ENCODE measurements around the gene PTPN18.

Gene PTPN18

DNA sequence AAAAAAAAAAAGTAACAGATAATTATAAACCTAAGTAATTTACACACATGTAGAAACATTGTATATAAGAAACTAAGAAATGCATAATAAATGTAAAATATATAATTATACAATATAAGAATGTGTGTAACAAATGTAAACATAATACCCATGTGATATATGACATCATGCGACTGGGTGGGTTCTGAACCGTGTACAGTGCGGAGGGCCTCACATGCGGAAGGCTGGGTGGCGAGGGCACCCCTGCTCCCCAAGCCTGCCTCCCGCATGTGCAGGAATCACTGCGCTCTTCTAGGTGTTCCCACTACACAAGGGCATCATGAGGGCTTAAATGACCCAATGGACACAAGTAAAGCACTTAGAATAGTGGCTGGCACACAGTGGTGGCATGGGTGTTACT, 2.0 kb downstream of the PTPN18 start:
- TF ChIP-seq, protein P1, sequence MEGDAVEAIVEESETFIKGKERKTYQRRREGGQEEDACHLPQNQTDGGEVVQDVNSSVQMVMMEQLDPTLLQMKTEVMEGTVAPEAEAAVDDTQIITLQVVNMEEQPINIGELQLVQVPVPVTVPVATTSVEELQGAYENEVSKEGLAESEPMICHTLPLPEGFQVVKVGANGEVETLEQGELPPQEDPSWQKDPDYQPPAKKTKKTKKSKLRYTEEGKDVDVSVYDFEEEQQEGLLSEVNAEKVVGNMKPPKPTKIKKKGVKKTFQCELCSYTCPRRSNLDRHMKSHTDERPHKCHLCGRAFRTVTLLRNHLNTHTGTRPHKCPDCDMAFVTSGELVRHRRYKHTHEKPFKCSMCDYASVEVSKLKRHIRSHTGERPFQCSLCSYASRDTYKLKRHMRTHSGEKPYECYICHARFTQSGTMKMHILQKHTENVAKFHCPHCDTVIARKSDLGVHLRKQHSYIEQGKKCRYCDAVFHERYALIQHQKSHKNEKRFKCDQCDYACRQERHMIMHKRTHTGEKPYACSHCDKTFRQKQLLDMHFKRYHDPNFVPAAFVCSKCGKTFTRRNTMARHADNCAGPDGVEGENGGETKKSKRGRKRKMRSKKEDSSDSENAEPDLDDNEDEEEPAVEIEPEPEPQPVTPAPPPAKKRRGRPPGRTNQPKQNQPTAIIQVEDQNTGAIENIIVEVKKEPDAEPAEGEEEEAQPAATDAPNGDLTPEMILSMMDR (conservative IDR thresholded peaks at IDR 0.05) = no peak
- H3K27ac ChIP-seq = no peak overlapping the region

DNA sequence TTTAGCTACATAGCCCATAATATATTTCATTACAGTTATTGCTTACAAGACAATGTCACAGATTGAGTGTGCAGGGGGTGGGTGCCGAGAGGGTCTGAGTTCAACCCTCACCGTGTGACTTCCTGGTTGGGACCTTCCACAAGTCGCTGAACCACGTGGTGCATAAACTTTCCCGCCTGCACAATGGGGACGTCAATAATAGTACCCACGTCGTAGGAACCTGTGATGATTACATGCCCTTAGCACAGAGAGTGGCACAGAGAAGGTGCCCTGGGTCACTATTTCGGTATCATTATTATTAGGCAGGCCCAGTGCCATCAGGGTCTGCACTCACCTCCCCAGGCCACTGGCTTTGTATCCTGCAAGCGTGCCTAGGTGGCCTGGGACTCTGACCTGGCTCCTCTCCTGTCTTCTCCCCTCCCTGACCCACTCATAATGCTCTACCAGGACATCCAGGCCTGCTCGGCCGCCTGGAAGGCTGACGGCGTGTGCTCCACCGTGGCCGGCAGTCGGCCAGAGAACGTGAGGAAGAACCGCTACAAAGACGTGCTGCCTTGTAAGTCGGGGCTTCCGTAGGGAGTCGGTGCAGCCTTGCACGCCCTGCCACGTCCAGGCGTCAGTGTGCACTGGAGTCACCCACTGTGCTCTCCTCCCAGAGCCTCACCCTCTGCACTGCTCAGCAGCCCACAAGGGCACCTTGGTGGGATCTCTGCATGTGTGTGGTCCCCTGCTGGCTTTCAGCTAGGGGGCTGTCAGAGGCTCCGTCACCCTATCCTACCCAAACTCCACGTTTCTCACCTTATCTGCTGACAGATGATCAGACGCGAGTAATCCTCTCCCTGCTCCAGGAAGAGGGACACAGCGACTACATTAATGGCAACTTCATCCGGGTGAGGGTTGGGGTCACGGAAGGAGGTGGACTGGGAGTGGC, 2.8 kb downstream of the PTPN18 start:
- H3K27ac ChIP-seq = no peak overlapping the region
- TF ChIP-seq, protein P1 (conservative IDR thresholded peaks at IDR 0.05) = no peak

DNA sequence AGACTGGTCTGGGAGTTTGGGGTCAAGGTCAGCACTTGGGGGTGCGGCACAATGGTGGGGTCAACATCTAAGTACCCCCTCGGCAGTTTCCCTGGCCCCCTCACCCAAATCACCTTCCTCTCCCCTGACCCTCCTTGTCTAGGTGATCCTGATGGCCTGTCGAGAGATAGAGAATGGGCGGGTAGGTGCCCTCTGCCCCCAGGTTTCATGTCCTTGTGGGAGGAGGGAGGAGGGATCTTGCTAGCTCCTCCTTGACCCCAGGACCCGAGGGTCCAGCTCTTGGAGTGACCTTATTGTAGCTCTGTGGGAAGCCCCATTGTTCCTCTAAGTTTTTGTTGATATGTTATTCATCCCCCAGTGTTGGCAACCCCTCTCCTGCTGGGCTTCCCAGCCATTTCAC, 3.6 kb downstream of the PTPN18 start:
- H3K27ac ChIP-seq = no peak overlapping the region
- TF ChIP-seq, protein P1 (conservative IDR thresholded peaks at IDR 0.05) = no peak

DNA sequence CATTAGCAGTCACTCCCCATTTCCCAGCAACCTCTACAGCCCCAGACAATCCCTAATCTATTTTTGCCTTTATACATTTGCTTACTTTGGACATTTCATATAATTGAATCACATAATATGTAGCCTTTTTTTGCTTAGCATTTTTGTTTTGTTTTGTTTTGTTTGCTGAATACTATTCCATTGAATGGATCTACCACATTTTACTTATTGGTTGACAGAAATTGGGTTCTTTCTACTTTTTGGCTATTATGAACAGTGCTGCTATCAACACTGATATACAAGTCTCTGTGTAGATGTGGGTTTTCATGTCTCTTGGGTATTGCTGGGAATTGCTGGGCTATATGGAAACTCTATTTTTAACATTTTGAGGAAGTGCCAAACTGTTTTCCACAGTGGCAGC, 7.6 kb downstream of the PTPN18 start:
- TF ChIP-seq, protein P1 (conservative IDR thresholded peaks at IDR 0.05) = no peak
- no peak overlapping the region for H3K27ac ChIP-seq

DNA sequence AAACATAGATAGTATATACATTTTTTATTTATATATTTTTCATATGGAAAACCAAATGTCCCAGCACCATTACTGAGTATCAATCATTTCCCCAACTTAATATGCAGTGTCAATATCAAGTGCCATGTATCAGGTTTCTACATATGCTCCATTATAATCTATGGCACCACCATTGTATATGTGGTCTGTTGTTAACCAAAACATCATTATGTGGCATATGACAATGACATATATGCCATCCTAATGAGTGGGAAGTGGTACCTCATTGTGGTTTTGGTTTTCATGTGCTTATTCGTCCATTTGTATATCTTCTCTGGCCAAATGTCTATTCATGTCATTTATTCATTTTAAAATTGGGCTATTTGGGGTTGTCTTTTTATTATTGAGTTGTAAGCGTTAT, 9.2 kb downstream of the PTPN18 start:
- no peak overlapping the region for H3K27ac ChIP-seq
- TF ChIP-seq, protein P1 (conservative IDR thresholded peaks at IDR 0.05) = no peak

DNA sequence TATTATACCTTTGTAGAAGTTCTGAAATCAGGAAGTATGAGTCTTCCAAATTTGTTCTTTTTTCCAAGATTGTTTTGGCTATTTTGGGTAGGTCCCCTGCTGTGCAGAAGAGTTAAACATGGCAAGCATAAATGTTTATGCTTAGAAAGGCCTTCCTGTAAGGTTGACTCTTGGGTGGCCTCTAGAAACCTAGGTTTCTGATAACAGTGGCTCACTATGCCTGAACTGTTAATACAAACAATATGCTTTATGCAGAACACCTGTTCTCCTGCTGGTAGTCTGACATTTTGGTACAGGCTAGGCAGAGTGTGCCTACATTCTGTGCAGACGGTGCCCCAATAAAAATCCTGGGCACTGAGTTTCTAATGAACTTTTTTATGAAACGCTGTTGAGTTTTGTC, 10.1 kb downstream of the PTPN18 start:
- no peak overlapping the region for H3K27ac ChIP-seq
- TF ChIP-seq, protein P1 (conservative IDR thresholded peaks at IDR 0.05) = no peak

DNA sequence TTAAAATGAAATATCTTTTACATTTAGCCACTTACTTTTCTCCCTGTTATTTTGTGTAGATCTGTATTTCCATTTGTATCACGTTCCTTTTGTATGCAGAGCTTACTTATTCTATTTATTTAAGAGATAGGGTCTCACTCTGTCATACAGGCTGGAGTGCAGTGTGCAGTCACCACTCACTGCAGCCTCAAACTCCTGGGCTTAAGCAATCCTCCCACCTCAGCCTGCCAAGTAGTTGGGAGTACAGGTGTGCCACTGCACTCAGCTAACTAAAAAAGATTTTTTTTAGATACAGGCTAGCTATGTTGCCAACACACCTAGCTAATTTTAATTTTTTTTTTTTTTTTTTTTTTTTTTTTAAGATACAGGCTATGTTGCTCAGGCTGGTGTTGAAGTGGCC, 10.9 kb downstream of the PTPN18 start:
- TF ChIP-seq, protein P1 (conservative IDR thresholded peaks at IDR 0.05) = no peak
- no peak overlapping the region for H3K27ac ChIP-seq

All from VCaP (cell line).